HG03159 (cell line): ENCODE data around the gene CERS4.
"Not testable (repeated sequence)": the region's sequence is repeated elsewhere in the genome, so short reads cannot be mapped to it uniquely, and the experiment has no call there.

ENCODE experiments used
- ATAC-seq: cut with Tn5 transposase; IDR thresholded peaks from one replicate; pipeline ENCODE4 v1.9.1; 2021; ENCODE audit warnings: mild to moderate bottlenecking, moderate library complexity; ENCODE audit not compliant: unreplicated experiment

Gene CERS4

DNA sequence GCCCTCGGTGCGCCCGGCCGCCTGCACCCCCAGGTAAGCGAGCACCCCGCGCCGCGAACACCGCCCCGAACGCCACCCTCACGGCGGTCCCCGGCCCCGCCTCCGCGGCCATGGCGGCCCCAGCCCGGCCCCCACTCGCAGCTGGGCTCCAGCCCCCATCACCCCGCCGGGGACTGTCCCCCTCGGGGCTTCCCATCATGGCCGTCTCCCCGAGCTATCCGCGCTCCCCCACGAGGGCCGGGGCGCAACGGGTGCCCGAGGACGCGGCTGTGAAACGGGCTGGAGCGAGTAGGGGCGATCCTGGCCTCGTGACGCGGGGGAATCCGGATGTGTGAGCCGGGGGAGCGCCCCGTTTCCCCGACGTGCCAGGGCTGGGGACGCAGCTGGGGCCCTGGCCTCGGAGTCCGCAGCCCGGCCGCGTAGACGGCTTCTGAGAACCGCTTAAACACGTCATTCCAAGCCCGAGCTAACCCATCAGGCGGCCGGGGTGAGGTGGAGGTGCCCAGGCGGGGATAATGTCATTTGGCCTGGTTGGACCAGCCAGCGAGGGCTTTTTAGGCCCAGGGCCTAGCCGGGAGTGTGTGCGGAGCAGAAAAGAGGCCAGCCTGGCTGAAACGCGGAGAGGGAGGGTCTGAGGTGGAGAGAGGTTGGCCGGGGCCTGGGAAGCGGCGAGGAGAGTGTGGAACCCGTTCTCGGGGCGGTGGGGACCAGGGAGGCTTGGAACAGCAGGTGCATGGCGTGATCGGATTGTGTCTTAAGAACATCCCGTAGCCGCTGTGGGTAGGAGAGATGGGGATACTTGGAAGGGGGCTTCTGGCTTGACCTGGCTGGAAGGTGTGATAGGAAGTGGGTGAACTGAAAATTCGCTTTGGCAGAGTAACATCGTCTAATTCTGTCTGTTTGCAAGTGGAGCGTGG lies 550 bp downstream of the CERS4 start:
- peak; percentile 63 for ATAC-seq

DNA sequence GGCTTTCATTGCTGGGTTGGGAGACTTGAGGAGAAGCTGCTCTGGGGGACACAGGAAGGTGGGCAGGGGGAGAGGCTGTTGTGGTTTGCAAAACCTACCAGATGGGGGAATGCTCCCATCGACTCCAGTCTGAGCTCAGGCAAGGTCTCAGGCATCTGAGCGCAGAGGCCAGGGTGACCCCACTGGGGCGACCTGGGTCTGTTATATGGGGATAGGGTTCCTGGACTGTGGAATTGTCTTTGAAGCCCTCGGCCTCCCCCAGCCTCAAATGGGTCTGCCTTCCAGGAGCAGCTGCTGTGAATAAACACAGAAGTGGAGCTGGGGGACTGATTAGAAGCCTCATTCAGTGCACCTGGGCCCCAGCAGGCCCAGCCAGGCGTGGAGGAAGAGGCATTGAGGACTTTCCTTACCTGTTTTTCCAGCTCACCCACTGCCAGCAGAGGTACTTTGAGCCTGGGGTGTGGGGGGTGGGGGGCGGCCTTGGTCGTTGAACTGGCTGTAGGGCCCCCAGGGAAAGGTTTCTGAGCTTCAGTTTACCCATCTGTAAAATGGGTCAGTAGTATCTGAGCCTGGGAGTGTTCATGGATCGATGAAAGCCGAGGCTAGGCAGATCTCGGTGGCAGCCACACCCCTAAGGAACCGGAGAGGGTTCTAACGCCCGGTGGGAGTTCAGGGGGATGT lies 1.4 kb downstream of the CERS4 start:
- ATAC-seq = no peak

DNA sequence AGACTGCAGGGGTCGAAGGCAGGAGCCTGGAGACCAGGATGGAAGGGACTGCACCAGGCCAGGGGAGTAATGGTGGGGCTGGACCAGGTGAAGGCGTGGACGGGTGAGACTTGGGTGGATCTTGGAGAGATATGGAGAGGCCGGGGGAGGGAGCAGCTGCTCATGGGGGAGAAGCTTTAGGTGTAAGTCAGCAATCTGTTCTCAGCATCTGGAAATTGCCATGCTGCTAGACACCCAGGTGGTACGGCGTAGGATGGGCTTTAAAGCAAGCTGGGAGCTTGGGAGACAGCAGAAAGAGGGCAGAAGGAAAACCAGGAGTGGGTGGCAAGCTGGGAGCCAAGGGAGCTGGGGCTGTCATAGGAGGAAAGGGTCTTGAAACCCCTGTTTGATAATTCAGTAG lies 3.0 kb downstream of the CERS4 start:
- ATAC-seq = no peak

DNA sequence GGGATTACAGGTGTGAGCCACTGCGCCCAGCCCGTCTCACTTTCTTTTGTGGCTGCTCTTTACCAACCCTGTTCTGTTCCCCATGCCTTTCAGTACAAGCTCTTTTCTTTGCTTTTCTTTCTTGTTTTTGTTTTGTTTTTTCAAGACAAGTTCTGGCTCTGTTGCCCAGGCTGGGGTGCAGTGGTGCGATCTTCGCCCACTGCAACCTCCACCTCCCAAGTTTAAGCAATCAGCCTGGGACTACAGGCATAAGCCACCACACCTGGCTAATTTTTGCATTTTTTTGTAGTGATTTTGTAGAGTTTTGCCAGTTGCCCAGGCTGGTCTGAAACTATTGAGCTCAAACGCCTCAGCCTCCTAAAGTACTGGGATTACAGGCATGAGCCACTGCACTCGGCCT lies 3.7 kb downstream of the CERS4 start:
- ATAC-seq = no peak

DNA sequence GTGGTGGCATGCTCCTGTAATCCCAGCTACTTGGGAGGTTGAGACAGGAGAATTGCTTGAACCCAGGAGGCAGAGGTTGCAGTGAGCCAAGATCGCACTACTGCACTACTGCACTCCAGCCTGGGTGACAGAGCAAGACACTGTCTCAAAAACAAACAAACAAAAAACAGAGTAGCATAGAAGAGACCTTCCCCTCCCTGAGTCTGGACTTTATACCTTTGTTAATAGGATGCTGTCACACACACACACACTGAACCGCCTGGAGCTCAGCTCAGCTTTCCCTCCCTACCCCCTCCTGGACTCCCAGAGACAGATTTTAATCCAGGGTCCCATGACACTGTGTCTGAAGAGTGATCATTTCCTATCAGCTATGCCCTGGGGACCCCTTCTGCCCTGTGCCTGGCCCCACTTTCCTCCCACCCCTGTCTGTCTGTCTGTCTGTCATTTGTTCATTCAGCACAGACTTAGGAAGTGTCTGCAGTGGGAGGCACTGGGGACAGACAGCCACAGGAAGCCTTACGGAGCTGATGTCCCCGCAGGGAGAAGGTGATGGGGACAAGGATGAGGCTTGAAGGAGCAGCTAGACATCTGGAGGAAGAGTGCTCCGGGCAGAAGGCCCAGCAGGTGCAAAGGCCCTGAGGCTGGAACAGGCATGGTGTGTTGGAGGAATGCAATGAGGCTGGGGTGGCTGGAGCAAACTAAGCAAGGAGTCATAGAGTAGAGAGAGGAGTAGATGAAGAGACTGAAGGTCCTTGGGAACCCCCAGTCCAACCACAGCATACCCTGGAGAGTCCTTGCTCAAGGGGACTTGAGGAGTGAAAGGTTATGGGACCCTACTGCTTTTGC lies 4.9 kb downstream of the CERS4 start:
- ATAC-seq = no peak

DNA sequence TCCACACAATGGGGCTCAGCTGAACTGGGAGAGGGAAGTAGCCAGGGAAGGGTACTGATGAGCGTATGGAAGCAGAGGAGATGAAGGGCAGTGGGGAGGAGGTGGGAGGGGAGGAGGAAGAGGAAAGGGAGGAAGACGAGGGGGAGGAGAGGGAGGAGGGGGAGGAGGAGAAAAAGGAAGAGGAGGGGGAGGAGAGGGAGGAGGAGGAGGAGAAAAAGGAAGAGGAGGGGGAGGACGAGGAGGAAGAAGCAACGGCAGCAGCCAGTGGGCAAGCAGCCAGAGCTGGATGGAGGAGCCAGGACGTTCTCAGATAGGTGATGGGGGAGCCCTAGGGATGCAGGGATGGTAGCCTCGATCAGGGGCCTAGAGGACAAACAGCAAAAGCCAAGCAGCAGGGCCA lies 5.6 kb downstream of the CERS4 start:
- no peak for ATAC-seq

DNA sequence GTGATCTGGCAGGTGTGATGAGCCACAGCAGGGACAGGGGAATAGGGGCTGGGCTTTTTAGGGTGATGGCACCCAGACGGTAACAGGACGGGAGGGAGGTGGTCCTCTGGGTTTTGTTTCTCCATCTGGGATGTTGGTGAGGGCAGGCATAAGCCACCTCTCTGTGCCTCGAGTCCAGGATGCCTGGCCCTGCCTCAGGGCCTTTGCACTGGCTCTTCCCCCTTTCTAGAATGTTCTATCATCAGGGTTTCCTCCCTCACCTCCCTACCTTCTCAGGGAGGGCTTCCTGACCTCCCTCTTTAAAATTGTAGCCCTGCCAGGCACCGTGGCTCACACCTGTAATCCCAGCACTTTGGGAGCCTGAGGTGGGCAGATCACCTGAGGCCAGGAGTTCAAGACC lies 6.6 kb downstream of the CERS4 start:
- no peak for ATAC-seq

DNA sequence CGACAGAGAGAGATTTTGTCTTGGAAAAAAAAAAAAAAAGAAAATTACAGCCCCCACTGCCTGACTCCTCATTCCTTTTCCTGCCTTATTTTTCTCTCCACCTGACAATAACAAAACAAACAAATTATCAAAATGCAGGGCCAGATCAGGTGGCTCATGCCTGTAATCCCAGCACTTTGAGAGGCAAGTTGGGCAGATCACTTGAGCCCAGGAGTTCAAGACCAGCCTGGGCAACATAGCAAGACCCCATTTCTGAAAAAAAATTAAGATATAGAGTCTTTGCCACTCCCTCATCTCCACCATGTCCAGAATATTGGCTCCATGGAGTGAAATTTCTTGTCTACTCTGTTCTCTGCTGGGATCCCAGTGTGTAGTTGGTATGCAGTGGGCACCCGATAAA lies 7.2 kb downstream of the CERS4 start:
- no peak for ATAC-seq

DNA sequence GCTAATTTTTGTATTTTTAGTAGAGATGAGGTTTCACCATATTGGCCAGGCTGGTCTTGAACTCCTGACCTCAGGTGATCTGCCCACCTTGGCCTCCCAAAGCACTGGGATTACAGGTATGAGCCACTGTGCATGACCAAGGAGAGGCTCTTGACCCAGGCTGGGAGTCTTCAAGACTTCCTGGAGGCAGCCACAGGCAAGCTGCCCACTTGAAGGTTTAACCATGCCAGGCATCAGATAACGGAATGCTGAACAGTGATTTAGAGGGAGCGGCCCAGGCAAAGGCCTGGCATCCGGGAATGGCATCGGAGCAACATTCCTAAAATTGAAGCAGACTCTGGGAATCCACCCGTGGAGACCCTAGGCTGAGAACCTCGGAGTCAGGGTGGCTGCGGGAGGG lies 9.0 kb downstream of the CERS4 start:
- not testable (repeated sequence) for ATAC-seq

DNA sequence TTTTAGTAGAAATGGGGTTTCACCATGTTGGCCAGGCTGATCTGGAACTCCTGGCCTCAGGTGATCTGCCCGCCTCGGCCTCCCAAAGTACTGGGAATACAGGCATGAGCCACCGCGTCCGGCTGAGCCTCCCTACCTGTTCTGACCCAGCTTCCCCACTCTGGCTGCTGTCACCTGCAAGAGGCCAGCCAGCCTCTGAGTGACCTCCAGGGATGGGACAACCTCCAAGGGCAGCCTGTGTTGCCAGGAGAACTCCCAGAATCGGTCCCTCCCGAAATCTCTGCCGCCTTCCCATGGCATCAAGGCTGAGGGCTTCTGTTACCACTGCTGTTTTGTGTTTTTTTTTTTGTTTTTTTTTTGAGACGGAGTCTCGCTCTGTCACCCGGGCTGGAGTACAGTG lies 11.3 kb downstream of the CERS4 start:
- ATAC-seq = no peak

DNA sequence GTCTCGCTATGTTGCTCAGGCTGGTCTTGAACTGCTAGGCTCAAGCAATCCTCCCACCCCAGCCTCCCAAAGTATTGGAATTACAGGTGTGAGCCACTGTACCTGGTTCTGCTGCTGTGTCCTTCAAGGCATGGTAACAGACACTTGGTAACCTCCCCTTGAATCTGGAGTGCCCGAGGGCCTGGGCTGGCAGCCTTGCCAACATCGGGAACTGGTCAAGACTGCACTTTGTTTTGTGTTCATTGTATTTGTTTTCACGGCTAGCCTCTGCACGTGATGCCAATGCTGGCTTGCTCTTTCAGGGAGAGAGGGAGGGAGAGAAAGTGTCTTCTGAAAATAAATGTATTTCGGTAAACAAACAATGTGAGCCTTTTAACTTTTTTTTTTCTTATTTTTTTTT lies 12.0 kb downstream of the CERS4 start:
- ATAC-seq = no peak

DNA sequence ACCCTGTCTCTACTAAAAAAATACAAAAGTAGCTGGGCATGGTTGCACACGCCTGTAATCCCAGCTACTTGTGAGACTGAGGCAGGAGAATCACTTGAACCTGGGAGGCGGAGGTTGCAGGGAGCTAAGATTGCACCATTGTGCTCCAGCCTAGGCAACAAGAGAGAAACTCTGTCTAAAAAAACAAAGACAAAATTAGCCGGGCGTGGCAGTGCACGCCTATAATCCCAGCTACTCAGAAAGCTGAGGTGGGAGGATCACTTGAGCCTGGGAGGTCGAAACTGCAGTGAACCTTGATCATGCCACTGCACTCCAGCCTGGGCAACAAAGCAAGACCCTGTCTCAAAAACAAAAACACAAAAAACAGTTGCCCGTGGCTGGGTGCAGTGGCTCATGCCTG lies 14.3 kb downstream of the CERS4 start:
- ATAC-seq = not testable (repeated sequence)

DNA sequence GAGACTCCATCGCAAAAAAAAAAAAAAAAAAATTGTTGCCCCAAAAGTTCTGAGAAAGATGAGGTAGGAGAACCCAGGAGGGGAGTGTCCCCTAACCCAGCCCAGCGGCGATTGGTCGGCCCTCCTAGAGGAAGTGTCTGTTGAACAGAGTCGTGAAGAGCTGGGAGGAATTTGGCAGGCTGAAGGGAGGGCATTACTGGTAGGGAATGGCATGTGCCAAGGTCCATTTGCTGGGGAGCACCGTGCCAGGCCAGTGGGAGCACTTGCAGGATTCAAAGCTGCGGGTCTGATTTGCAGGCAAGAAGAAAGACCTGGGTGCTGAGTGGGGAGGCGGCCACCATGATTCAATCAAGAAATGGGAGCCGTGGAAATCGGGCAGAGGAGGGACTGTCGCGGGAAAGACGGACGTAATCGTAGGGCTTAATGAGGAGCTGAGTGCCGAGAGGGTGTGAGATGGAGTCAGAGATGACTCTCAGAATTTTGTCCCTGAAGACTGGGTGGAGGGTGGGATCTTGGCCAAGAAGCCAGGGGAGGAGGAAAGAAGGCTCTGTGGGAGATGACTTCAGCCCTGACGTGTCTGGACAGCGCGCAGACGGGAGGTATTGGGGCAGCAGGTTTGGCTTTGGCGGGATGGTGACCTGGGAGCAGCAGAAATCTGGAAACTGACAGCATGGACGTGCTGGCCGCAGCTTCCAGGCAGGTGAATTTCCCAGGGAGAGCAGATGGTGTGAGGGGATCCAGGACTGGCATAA lies 15.4 kb downstream of the CERS4 start:
- no peak for ATAC-seq

DNA sequence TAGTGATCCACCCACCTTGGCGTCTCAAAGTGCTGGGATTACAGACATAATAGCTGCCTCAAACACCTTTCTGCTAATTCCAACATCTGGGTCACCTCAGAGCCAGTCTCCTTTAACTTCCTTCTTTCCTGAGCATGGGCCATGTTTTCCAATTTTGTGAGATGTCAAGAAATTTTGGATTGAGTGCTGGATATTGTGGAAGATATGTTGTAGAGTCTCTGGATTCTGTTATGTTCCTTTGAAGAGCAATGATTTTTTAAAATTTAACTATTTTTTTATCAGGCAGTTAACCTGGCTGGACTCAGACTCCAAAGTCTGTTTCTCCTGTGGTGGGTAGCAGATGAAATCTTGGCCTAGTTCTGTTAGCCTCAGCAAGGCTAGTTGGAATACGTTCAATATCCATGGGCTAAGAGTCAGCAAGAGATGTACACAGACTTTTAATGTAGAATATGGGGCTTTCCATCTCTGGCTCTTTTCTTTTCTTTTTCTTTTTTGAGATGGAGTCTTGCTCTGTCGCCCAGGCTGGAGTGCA lies 22.0 kb downstream of the CERS4 start:
- ATAC-seq = no peak

DNA sequence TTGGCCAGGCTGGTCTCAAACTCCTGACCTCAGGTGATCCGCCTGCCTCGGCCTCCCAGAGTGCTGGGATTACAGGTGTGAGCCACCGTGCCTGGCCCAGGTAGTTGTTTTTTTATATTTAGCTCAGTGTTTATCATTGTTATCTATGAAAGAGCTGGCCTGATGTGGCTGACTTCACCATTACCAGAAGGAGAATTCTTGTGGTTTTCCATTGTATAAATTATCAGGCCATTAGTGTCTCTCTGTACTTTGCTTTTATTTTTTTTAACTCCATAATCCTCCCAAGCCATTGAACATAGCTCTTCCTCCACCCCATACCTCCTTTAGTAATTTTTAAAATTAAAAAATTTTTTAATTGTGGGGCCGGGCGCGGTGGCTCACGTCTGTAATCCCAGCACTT lies 24.2 kb downstream of the CERS4 start:
- ATAC-seq = no peak

DNA sequence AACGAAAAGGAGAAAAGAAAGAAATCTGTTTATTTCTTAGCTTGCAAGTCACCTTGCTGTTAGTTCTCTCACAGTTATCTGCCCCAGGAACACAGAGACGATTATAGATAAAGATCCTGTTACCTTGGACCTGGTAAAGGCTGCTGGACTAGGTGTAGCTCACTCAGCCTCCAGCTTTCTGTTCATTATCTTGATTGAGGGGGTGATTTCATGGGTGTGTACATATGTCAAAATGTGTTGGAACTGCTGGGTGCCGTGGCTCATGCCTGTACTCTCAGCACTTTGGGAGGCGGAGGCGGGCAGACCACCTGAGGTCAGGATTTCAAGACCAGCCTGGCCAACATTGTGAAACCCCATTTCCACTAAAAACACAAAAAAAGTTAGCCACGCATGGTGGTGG lies 27.9 kb downstream of the CERS4 start:
- no peak for ATAC-seq

DNA sequence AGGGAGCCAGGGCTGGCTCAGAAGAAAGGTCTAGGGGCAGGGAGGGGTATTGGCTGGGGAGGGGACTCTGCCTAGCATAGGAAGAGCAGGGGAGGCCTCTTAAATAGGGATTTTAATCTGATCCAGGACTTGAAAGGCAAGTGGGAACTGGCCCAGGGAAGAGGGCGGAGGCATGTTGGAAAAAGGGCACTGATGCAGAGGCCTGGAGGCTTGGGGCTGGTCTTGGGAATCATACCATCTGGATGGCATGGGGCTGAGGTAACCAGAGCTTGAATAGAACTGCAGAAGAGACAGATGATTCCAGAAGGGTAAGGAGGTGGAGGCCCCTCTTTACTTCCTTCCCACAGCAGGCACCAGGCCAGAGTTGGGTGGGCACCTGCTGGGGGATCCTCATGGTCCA lies 29.1 kb downstream of the CERS4 start:
- no peak for ATAC-seq

DNA sequence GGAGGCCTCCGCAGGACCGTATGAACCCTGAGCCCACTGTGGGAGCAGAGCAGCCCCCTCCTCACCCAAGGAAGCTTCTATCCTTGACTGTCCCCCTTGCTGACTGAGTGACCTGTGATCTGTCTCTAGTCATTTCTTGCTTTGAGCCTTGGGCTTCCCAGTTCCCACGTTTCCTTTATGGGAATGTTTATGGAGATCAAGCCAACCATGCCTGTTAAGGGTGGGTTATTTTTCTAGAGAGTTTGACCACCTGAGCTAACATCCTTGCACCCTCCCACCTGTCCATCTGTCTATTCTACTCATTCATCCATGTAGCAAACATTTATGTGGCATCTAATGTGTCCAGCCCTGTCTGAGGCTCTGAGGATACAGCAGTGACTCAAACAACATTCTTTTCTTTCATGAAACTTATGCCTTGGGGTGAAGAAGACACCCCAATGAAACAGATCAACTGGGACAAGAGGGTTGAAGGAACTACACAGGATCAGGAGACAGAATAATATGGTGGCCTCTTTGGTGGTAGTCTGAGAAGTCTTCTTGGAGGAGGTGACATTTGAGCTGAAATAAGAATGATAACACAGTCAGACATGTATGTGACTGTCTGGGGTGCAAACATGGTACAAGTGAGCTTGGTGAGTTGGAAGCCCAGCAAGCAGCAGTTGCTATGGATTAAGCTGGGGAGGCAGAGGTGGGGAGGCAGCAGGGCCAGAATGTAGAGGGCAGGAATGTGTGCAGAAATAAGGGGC lies 30.5 kb downstream of the CERS4 start:
- ATAC-seq = no peak

DNA sequence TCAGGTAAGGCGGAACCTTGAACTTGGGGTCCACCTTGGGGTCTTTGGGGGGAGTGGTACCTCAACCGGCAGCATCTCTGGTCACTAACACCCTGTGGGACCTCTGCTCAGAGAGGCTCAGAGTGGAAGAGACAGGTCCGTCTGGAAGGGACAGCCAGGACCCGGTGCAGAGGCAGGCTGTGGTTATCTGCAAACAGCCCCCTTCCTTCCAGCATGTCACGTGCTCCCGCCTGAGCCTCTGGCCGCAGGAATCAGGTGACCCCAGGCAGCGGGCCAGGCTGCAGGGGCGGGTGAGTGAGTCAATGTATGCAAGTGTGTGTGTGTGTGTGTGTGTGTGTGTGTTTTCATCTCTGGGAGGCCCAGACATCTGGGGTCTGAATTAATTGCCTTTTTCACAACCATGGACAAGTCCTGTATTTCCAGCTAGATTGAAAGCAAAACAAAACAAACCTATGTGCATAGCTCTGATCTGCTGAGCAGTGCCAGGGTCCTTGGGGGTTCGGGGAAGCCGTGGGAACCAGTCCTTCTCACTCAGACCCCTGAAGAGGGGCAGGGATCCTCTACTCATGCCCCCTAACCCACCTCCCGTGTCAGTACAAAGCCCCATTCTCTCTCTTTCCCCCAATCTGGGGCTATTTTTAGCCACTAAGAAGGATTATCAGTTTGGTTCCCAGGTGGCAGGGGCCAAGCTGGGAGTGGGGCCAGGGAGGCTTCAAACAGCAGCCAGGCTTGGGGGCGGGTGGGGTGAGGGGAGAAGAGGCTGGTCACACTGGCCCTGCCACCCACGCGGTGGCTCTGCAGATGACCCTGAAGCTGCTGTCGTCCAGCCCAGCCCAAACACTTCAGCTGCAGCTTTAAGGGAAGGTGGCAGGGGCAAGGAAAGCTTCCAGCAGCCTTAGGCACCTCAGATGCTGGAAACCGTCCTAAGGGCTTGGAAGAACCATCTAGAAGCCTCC lies 31.4 kb downstream of the CERS4 start:
- no peak for ATAC-seq
